Measurements from ENCODE around the gene FBXO24. TPM values are rescaled to one million over a fixed set of nuclear protein-coding genes. Genes with fewer than 3 reads are reported as not detected.

Gene FBXO24
- total RNA-seq, 4 donors from 2014 or later: 0.47 to 2.4 (median 0.57) TPM

GRCh38 chr7:100570954-100571828 lies 14.9 kb upstream of the FBXO24 start:
- H3K27ac ChIP-seq: no peak overlapping the region
- peaks cover 26% of the 10 kb centered on the region for H3K36me3 ChIP-seq
- WGBS: 70% methylated on average over 12 of the region's 26 CpGs
- no peak overlapping the region for H3K4me3 ChIP-seq
- peaks cover 16% of the 10 kb centered on the region for H3K4me1 ChIP-seq
- no peak for DNase-seq (ENCODE audit: low spot score in 2 of 2)
- no peak for TF ChIP-seq POLR2AphosphoS5 (IDR thresholded peaks at IDR 0.05)
- TF ChIP-seq CTCF (IDR thresholded peaks at IDR 0.05): no peak
- no peak for TF ChIP-seq POLR2A (IDR thresholded peaks at IDR 0.05)
- no peaks in the 10 kb centered on the region for H3K9me3 ChIP-seq
- H3K27me3 ChIP-seq: no peaks in the 10 kb centered on the region

GRCh38 chr7:100571829-100572116 lies 14.4 kb upstream of the FBXO24 start:
- H3K27me3 ChIP-seq: no peaks in the 10 kb centered on the region
- no peak overlapping the region for H3K4me3 ChIP-seq
- H3K4me1 ChIP-seq: peaks cover 16% of the 10 kb centered on the region
- TF ChIP-seq CTCF (IDR thresholded peaks at IDR 0.05) (no peak), POLR2AphosphoS5 (IDR thresholded peaks at IDR 0.05) (no peak), POLR2A (IDR thresholded peaks at IDR 0.05) (no peak), EP300 (IDR thresholded peaks at IDR 0.05) (no peak)
- H3K27ac ChIP-seq: no peak overlapping the region
- peaks cover 31% of the 10 kb centered on the region for H3K36me3 ChIP-seq
- WGBS: 100% methylated on average over 2 of the region's 2 CpGs
- H3K9me3 ChIP-seq: no peaks in the 10 kb centered on the region
- DNase-seq (ENCODE audit: low spot score in 2 of 2): no peak

GRCh38 chr7:100572281-100572948 lies 13.7 kb upstream of the FBXO24 start:
- 89% methylated on average over 8 of the region's 20 CpGs for WGBS
- Histone ChIP-seq H3K4me3 (no peak overlapping the region), H3K9me3 (no peaks in the 10 kb centered on the region), H3K36me3 (peaks cover 38% of the 10 kb centered on the region), H3K27ac (no peak overlapping the region), H3K27me3 (no peaks in the 10 kb centered on the region), H3K4me1 (peaks cover 16% of the 10 kb centered on the region)
- DNase-seq (ENCODE audit: low spot score in 2 of 2): no peak
- no peak for TF ChIP-seq EP300 (IDR thresholded peaks at IDR 0.05)
- no peak for TF ChIP-seq POLR2A (IDR thresholded peaks at IDR 0.05)
- no peak for TF ChIP-seq POLR2AphosphoS5 (IDR thresholded peaks at IDR 0.05)
- no peak for TF ChIP-seq CTCF (IDR thresholded peaks at IDR 0.05)

- no peak for TF ChIP-seq EP300 (IDR thresholded peaks at IDR 0.05)
- TF ChIP-seq CTCF (IDR thresholded peaks at IDR 0.05): no peak
- no peak for TF ChIP-seq POLR2A (IDR thresholded peaks at IDR 0.05)
- TF ChIP-seq POLR2AphosphoS5 (IDR thresholded peaks at IDR 0.05): no peak
- 90% methylated on average over 10 of the region's 30 CpGs for WGBS
- no peak for DNase-seq (ENCODE audit: low spot score in 2 of 2)
- H3K4me3 ChIP-seq: no peak overlapping the region
- H3K36me3 ChIP-seq: peaks cover 45% of the 10 kb centered on the region
- no peaks in the 10 kb centered on the region for H3K9me3 ChIP-seq
- no peaks in the 10 kb centered on the region for H3K27me3 ChIP-seq
- H3K27ac ChIP-seq: no peak overlapping the region
- H3K4me1 ChIP-seq: peaks cover 16% of the 10 kb centered on the region
Measured at GRCh38 chr7:100572949-100573675, 13.0 kb upstream of the FBXO24 start.

Measured in suprapubic skin (tissue), 4 donors.